OCI-M2 (cell line): ENCODE data around the gene REEP2.
"Not testable (repeated sequence)": the region's sequence is repeated elsewhere in the genome, so short reads cannot be mapped to it uniquely, and the experiment has no call there.

Experiments used
- DNase-seq: peaks from one replicate; lab custom pipeline; 2025; ENCODE audit not compliant: unreplicated experiment; lab: John Stamatoyannopoulos, UW

REEP2 gene, protein sequence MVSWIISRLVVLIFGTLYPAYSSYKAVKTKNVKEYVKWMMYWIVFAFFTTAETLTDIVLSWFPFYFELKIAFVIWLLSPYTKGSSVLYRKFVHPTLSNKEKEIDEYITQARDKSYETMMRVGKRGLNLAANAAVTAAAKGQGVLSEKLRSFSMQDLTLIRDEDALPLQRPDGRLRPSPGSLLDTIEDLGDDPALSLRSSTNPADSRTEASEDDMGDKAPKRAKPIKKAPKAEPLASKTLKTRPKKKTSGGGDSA

DNA sequence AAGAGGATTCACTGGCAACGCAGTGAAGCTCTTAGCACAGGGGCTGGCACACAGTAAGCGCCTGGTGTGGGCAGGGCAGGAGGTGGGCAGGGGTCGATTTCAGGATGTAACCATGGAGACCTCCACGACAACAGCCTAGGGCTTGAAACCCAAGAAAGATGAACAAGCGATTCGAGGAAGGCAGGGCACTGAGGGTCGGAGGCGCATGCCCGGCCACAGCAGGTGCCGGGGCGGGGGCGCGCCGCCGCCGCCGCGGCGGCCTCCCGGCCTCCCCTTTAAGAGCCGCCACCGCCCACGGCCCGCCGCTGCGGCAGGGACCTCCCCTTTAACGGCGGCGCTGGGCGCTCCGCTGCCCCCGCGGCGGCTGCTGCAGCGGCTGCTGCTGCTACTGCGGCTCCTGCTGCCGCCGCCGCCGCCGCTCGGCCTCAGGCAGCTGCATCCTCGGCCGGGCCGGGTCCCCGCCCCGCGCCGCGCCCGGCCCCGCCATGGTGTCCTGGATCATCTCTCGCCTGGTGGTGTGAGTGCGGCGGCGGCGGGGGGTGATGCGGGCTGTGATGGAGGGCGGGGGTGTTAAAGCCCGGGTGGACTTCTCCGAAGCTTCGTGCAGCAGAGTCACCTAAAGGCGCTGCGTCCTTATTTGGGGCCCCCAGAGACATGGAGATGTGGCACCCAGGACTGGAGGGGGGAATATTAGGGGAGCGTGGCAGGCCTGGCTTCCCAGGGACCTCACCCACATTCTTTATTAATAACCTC lies at the start of gene REEP2:
TSS of gene REEP2 (plus strand) at position 334 of the 753 bp plus-strand sequence. CDS start at position 486, 152 bp downstream.
- DNase-seq: no peak

DNA sequence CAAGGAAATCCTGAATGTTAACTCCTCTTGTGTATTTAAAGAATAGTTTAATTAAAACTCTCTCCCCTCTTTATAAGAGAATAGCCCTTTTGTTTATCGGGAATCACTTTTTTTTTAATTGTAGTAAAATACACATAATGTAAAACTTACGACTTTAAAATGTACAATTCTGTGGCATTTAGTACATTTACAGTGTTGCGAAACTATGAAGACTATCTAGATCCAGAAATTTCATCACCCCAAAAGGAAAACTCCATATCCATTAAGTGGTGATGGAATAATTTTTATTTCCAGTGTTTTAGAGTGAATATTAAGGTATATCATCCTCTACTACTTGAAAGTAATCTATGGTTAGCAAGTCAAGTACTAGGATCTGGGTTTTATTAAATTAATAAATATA lies 49.5 kb upstream of the REEP2 start:
- DNase-seq: no peak

DNA sequence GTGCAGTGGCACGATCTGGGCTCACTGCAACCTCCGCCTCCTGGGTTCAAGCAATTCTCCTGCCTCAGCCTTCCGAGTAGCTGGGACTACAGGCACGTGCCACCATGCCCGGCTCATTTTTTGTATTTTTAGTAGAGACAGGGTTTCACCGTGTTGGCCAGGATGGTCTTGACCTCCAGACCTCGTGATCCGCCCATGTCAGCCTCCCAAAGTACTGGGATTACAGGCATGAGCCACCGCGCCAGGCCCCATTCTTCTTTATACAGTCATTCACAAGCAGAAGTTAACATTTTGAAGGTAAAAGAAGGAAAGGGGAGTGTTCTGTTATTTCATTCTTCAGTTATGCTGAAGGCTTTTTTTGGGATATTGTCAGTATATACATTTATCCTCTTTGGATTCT lies 48.9 kb upstream of the REEP2 start:
- not testable (repeated sequence) for DNase-seq

DNA sequence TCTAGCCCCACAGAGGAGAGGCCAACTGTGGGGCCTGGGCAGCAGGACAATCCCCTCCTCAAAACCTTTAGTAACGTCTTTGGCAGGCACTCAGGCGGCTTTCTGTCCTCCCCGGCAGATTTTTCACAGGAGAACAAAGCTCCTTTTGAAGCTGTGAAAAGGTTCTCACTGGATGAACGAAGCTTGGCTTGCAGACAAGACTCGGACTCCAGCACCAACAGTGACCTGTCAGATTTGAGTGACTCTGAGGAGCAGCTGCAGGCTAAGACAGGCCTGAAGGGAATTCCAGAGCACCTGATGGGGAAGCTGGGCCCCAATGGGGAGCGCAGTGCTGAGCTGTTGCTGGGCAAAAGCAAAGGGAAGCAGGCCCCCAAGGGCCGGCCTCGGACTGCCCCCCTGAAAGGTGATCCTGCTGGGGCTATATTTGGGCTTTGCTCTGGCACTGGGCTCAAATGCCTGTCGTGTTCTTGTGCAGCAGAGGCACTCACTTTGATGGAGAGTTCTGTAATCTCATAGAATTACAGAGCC lies 46.9 kb upstream of the REEP2 start:
- no peak for DNase-seq

DNA sequence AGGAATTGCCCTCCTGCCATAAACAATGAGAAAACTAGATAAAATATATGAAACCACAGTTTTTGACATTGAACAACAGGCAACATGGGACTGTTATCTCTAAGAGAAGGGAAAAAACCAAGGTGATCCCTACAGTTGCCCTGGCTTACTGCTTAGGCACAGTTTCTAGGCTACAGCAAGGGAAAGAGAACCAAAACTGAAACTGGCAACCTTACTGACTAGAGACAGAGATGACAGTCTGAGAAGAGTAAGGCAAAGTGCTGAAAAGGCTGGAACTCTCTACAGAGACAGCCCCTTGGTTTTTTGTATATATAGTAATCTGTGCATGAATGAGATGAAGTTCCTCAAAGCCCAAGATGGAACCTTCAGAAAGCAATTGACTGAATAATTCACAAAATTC lies 36.2 kb upstream of the REEP2 start:
- DNase-seq: no peak

DNA sequence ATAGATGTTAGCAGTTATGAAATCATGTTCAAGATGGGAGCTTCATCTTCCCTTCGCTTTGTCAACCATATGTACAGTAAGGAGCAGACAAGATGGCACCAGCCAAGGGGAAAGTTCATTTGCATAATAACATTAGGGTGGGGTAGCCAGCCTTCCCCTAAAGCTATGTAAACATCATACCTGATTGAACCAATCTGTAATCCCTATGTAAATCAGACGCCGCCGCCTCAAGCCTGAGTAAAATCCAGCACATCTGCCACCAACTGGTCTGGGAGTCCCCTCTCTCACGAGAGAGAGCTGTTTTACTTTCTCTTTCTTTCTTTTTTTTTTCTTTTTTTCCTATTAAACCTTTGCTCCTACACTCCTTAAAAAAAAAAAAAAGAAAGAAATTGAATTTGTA lies 30.8 kb upstream of the REEP2 start:
- no peak for DNase-seq

DNA sequence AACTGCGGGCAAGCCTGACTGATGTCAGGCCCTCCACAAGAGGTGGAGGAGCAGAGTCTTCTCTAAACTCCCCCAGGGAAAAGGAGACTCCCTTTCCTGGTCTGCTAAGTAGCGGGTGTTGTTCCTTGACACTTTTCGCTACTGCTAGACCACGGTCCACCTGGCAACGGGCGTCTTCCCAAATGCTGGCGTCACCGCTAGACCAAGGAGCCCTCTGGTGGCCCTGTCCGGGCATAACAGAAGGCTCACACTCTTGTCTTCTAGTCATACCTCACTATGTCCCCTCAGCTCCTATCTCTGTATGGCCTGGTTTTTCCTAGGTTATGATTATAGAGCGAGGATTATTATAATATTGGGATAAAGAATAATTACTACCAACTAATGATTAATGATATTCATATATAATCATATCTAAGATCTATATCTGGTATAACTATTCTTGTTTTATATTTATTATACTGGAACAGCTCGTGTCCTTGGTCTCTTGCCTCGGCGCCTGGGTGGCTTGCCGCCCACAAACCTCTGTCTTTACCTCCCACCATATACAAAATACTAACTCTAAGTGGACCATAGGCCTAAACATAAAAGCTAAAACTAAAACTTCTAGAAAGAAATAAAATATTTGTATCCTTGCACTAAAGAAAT lies 27.7 kb upstream of the REEP2 start:
- DNase-seq: not testable (repeated sequence)

DNA sequence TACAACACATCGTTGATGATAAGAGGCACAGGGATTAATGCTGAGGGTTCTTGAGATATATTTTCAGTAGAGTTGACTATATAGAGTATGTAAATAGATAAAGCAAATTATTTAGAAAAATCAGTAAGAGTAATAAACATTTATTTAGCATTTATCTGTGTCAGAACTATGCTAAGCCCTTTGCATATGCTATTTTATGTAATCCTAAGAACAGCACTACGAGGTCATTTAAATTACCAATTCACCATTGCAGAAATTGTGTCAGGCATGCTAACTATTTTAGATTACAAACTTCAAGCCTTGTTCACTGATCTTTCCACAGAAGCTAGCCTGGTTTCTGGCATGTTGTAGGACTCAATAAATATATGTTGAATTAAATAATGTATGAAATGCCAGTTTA lies 20.4 kb upstream of the REEP2 start:
- no peak for DNase-seq

DNA sequence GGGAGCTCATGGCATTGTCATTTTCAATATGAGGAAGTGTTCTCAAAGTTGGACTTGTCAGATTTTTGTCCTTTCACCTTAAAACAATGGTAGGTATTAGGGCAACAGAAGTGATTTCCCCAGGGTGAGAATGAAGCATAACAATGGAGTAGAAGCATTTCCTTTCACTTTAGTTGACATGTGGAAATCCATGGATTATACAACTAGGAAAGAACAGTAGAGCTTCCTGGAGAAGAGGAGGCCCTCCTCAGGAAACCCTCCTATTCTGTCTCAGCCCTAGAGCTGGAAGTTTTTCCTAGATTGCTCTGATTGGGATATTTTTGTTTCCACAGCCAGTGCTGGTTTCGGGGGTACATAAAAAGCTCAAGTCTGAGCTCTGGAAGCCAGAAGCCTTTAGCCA lies 13.8 kb upstream of the REEP2 start:
- no peak for DNase-seq

DNA sequence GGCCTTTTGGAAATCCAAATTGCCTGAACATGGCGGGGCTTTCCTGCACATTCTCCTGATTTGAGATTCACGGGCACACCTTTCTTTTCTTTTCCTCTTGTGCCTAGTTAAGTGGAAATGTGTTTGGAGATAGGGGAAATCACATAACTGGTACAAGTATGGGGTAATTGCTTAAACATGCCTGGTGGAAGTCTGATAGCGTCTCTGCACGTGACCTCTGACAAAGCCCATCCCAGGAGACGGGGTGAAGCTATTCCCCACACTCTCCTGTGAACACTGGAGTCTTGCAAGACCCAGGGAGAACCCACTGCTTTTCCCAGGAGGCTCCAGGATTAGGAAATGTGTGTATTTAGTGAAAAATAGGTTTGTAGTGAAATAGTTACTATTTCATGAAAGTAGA lies 2.9 kb upstream of the REEP2 start:
- DNase-seq: no peak

DNA sequence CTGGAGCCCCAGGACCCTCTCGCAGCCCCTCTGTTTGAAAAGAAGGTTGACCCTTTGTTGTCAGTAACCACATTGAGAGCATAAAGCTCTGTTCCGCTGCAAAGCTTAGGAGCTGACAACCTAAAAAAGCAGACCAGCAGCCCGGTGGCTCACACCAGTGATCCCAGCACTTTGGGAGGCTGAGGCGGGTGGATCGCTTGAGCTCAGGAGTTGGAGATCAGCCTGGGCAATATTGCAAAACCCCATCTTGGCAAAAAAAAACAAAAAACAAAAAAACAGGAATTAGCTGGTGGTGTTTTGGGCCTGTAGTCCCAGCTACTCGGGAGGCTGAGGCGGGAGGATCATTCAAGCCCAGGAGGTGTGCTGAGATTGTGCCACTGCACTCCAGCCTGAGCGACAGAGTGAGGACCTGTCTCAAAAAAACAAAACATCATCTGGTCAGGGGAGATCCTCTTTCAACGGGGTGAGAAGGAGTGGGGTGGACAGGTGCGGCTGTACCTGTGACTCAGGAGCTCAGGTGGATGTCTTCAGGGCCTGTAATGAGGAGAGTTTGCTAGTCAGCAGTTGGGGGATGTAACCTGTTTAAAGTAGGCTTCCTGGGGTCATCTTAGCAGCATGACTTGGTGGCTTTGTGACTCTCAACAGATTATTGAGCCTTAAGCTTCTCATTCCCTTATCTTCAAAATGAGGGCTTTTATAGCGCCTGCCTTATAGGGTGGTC lies 694 bp upstream of the REEP2 start:
- DNase-seq: no peak

DNA sequence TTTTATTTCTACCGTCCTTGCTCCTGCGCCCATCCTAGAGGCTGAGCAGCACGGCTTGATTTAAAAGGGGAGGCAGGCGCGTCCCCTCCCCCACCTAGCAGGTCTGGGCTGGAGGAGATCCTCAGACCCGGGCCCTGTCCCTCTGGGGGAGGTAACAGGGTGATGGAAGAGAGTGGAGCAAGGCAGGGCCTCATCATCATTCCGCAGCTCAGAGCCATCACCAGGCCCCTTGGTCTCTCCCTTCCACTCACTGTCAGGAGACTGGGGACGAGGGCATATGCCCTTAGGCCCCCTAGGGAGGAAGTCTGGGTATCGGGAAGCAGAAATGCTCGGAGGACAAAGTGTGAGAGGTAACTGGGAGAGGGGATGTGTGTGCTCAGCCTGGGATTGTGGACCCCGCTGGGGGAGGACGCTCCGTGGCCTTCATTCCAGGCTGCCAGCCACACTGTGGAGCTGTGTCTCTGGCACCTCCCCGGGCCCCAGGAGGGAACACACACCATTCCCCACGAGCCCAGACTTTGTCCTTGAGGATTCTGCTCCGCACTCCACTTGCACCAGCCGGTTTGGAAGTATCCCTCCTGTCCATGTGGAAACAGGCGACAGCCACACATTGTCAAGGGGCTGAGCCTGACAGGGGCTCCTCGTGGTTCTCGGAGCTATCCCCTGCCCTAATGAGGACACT lies 761 bp downstream of the REEP2 start:
- DNase-seq: no peak

DNA sequence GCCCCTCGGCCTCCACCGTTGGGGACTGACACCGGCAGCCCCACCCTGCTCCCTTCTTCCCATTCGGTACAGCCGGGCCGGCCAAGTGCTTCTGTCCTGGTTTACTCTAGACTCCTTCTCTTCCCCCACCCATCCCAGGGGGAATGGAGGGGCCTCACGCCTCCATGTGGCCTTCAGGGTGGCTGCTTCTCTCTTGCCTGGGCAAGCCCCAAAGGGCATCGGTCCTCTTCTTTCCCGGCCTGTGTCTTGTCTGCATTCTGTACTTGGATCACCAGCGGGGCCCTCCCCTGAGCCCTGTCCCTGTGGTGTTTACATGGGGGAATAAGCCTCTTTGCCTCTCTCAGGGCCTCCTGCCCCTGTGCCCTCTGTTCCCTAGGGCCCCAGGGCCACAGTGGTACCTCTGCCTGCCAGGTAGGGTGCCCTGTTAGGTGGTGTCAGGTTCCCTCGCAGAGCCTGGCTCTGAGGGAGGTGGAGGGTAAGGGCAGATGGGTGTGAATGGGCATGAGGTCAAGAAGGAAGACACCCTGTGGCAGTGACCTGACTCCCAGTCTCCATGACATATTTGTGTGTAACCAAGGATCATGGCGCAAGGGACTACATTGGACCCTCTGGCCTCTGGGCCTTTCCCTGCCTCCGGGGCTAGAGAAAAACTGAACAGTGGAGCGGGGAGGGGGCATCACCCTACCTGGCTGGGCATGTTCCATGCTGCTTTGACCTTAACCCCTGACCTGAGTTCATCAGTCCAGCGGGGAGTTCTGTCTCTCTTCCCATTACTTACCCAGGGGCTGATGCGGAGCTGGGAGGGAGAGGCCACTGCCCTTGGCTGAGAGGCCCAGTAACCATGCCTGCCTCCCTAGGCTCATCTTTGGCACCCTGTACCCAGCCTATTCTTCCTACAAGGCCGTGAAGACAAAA lies 1.6 kb downstream of the REEP2 start:
- DNase-seq: no peak

DNA sequence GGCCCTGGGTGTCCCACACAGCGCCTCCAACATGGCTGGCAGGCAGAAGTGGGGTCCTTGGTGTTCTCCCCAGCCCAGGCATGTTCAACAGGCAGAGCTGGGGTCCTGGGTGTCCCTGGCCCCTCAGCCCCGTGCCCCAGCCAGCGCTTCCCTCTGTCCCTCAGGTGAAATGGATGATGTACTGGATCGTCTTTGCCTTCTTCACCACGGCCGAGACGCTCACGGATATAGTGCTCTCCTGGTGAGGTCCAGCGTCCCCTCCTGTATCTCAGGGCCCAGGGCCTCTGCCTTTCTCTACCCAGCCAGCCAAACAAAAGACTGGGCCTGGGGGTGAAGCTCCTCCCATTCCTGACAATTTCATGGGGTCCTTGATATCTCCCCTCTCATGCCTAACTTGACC lies 2.4 kb downstream of the REEP2 start:
- DNase-seq: no peak

DNA sequence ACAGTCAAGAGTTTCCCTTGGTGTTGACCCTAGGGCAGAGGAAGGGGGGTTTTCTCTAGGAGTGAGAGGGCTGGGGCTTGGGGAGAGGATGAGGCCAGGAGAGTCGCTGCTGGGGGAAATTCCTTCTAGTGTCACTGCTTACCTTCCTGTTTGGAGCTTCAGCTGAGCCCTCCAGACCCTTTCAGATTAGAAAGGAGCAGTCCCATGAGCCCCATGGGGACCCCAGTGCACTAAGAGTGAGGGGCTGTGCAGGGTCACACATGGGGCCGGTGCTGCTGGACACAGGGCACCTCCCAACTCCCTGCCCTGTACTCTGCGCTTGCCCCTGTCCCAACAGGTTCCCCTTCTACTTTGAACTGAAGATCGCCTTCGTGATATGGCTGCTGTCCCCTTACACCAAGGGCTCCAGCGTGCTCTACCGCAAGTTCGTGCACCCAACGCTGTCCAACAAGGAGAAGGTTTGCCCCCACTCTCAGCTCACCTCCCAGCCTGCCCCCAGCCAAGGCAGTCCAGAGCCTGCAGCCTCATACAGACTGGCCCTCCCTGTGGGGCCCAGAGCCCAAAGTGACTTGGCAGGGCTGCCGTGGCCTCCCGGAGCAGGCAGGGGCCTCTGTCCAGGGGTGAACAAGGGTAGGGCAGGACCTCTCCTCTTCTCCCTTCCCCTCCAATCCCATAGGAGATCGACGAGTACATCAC lies 5.4 kb downstream of the REEP2 start:
- DNase-seq: no peak

DNA sequence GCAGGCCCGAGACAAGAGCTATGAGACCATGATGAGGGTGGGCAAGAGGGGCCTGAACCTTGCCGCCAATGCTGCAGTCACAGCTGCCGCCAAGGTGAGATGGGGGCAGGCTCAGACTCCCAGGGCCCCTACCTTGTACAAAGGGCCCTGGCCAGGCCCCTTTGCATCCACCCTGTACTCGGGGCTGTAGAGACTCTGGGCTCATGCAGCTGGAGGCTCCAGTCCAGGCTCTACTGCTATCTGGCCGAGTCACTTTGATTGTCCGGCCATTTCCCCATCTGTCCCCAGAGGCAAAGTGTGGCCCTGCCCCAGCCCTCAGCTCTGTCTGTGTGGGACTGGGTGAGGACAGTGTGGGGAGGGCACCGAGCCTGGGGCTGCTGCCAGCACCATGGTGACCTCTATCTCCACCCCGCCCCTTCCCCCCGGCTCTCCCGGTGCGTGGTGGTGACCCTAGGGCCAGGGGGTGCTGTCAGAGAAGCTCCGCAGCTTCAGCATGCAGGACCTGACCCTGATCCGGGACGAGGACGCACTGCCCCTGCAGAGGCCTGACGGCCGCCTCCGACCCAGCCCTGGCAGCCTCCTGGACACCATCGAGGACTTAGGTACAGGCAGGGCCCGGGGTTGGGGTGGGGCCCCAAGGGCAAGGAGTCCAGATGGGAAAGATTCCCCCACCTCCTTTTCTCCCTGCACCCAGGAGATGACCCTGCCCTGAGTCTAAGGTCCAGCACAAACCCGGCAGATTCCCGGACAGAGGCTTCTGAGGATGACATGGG lies 6.1 kb downstream of the REEP2 start:
- DNase-seq: no peak

DNA sequence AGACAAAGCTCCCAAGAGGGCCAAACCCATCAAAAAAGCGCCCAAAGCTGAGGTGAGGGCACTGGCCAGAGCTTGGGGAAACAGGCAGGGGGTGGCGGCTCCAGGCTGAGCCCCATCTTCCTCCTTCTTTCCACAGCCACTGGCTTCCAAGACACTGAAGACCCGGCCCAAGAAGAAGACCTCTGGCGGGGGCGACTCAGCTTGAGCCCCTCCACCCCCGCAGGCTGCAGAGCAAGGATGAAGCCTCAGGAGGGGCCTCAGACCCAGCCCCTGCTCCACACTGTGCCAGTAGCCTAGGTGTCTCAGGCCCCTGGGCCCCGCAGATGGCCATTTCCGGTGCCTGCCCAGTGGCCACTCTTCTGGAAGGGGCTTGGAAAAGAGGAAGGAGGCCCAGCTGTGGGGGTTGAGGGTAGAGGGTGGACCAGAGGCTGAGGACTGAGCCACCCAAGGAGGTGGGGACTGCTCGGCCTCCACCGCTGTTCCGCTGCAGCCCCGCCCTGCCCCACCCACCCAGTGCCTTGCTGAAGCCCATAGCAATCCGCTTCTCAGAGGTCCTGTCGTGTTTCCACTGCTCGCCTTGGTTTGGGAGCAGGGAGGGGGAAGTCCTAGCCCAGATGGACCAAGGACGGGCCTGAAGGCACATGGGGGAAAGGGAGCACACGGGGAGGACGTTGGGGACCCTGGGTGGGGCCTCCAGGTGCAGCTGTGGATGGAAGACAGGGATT lies 6.9 kb downstream of the REEP2 start:
- no peak for DNase-seq

DNA sequence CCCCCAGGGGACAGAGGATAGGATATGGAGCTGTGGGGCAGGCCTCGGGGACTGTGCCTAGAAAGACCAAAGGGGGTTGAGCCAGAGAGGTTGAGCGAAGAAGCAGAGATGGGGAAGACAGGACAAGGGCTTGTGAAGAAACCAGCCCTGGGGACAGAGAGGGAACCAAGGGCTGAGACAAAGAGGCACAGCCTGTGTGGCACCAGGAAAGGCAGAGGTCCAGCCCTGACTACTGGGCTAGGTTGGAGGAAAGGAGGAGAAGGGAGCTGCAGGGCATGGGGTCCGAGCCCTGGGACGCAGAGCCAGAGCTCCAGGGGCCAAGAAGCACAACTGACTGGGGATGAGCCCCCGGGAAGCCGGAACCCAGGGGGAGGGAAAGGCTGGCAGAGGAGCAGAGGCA lies 9.2 kb downstream of the REEP2 start:
- no peak for DNase-seq
